PC-9 (cell line): ENCODE data around the gene KRT222. TPM values are rescaled to one million over a fixed set of nuclear protein-coding genes. Genes with fewer than 3 reads are reported as not detected.

Experiments used
- Bru-seq: library from RNA; stranded (reverse); fragments of 400-500 nt; gene quantifications from one replicate; lab custom pipeline; 2021; lab: Mats Ljungman, UMichigan
- BruChase-seq, 2 experiments: library from RNA; stranded (reverse); fragments of 400-500 nt; gene quantifications; one replicate each; lab custom pipeline; 2021; lab: Mats Ljungman, UMichigan
- BruUV-seq: library from RNA; stranded (reverse); fragments of 400-500 nt; replicated peaks from 2 replicates; lab custom pipeline; 2021; lab: Mats Ljungman, UMichigan
- CTCF ChIA-PET: fragments of 300-600 bp; sonication (Branson Sonifier 250); formaldehyde crosslinking; loops from one replicate; lab custom pipeline; 2022; ENCODE audit warnings: antibody characterized with exemption; lab: Charles Lee
- POLR2A ChIA-PET: fragments of 300-600 bp; sonication (Branson Sonifier 250); formaldehyde crosslinking; loops from one replicate; lab custom pipeline; 2022; ENCODE audit warnings: antibody characterized with exemption; ENCODE audit not compliant: unreplicated experiment; lab: Charles Lee
- DNase-seq, 2 experiments: peaks; one replicate each; pipeline versions ENCODE4 v3.0.0 to v3.0.0-alpha.2; 2015 to 2022; ENCODE audit warnings: mixed read lengths in 1 of 2
- H2AFZ ChIP-seq: fragments of 200-600 bp; sonication (generic); 2 replicates; pipeline ENCODE4 v1.8.1; 2017; ENCODE audit warnings: antibody characterized with exemption
- H3F3A ChIP-seq: fragments of 200-600 bp; sonication (generic); 2 replicates; pipeline ENCODE4 v1.8.1; 2017; ENCODE audit warnings: antibody characterized with exemption, mild to moderate bottlenecking, low read depth; ENCODE audit not compliant: insufficient read depth
- H3K27ac ChIP-seq: fragments of 200-600 bp; sonication (generic); 2 replicates; pipeline ENCODE4 v1.6.1; 2016; ENCODE audit warnings: mixed run types
- H3K27me3 ChIP-seq: fragments of 200-600 bp; sonication (generic); 2 replicates; pipeline ENCODE4 v1.6.1; 2016; ENCODE audit warnings: low read depth, mixed run types; ENCODE audit not compliant: insufficient read depth
- H3K36me3 ChIP-seq: fragments of 200-600 bp; sonication (generic); 2 replicates; pipeline ENCODE4 v1.6.1; 2016; ENCODE audit warnings: low read depth, mixed run types
- H3K4me1 ChIP-seq: fragments of 200-600 bp; sonication (generic); replicated peaks from 2 replicates; pipeline ENCODE4 v1.6.1; 2016; ENCODE audit warnings: mixed run types; ENCODE audit not compliant: insufficient read depth
- H3K4me2 ChIP-seq: fragments of 200-600 bp; sonication (generic); 2 replicates; pipeline ENCODE4 v1.6.1; 2017; ENCODE audit warnings: mixed run types
- H3K4me3 ChIP-seq: fragments of 200-600 bp; sonication (generic); 2 replicates; pipeline ENCODE4 v1.6.1; 2016; ENCODE audit warnings: mixed run types
- H3K79me2 ChIP-seq: fragments of 200-600 bp; sonication (generic); 2 replicates; pipeline ENCODE4 v1.6.1; 2017; ENCODE audit warnings: low read depth, mixed run types
- H3K9me2 ChIP-seq: fragments of 200-600 bp; sonication (generic); 2 replicates; pipeline ENCODE4 v1.8.1; 2017; ENCODE audit warnings: mild to moderate bottlenecking; ENCODE audit not compliant: insufficient read depth
- H3K9me3 ChIP-seq: fragments of 200-600 bp; sonication (generic); 2 replicates; pipeline ENCODE4 v1.8.1; 2016; ENCODE audit warnings: low read depth; ENCODE audit not compliant: insufficient read depth
- H4K20me1 ChIP-seq: fragments of 200-600 bp; sonication (generic); 2 replicates; pipeline ENCODE4 v1.8.1; 2017; ENCODE audit not compliant: insufficient read depth
- EZH2 ChIP-seq: fragments of 200-600 bp; sonication (generic); IDR thresholded peaks from 2 replicates; pipeline ENCODE4 v1.8.0; 2017; ENCODE audit warnings: antibody characterized with exemption, low read depth
- intact Hi-C: fragments of 100-400 bp; cut with micrococcal nuclease; formaldehyde crosslinking; loops from one replicate; pipeline ENCODE4 v1.10.0; 2022; ENCODE audit not compliant: unreplicated experiment
- long read RNA-seq: library from polyadenylated mRNA; stranded (forward); transcript quantifications from one replicate; pipeline ENCODE4 v2.0.0, GENCODE V29; 2022
- total RNA-seq: library from RNA; stranded (reverse); gene quantifications from 2 replicates; pipeline ENCODE4 v1.2.3, GENCODE V29; 2021
- TF ChIP-seq, protein P1 (sequence below): fragments of 200-600 bp; sonication (generic); conservative IDR thresholded peaks from 2 replicates; pipeline ENCODE4 v1.6.1; 2017; ENCODE audit warnings: mixed run types, antibody characterized with exemption, mild to moderate bottlenecking, moderate library complexity

The KRT222 gene
- not detected in 2 replicates for total RNA-seq
- not detected for Bru-seq, nascent RNA
- BruChase-seq, experiment 1, labeled RNA remaining after a 2-hour chase, result not detected
- not detected for BruChase-seq, experiment 2, labeled RNA remaining after a 6-hour chase
- long read RNA-seq, result 0 reads

DNA sequence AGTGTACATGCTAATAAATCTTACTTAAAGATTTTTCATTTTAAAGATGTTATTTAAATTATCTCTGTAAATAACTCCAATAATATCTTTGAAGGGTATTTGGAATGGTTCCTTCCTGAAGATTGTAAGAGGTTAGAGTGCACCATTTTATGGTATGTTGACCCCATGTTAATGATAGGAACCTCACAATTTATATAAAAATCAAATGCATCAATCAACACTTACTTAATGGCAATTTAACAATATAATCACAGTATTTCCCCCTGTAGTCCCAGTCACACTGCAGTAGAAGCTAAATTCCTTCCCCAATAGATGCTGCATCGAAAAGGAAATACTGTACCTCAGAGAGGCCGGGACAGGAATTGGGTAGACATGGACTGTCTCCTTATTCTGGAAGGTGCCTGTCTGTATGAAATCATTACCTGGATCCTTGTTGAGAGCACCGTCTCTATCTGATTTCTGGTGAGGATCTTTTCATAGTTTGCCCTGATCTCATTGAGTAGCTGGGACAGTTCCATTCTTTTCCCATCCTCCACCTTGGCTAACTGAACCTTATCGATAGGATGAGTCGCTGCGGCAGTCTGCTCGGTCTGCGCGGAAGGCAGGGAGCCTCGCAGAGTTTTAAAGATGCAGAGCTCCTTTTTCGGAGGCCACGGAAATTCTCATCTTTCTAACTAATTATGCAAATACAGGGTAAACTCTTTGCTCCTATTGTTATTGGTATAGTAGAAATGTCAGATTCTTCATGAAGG lies at the start of gene KRT222:
TSS of gene KRT222 (minus strand) at position 596 of the 752 bp plus-strand sequence. CDS start at position 518, 78 bp downstream.
- CTCF ChIA-PET, result no interaction called here
- H3F3A ChIP-seq, result no peaks in the 10 kb centered on the region
- H3K27ac ChIP-seq, result no peak within 1 kb of the TSS
- H3K9me3 ChIP-seq, result no peaks in the 10 kb centered on the region
- H3K27me3 ChIP-seq, result no peaks in the 10 kb centered on the region
- no peak for TF ChIP-seq EZH2
- TF ChIP-seq, protein P1, sequence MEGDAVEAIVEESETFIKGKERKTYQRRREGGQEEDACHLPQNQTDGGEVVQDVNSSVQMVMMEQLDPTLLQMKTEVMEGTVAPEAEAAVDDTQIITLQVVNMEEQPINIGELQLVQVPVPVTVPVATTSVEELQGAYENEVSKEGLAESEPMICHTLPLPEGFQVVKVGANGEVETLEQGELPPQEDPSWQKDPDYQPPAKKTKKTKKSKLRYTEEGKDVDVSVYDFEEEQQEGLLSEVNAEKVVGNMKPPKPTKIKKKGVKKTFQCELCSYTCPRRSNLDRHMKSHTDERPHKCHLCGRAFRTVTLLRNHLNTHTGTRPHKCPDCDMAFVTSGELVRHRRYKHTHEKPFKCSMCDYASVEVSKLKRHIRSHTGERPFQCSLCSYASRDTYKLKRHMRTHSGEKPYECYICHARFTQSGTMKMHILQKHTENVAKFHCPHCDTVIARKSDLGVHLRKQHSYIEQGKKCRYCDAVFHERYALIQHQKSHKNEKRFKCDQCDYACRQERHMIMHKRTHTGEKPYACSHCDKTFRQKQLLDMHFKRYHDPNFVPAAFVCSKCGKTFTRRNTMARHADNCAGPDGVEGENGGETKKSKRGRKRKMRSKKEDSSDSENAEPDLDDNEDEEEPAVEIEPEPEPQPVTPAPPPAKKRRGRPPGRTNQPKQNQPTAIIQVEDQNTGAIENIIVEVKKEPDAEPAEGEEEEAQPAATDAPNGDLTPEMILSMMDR, result no peak
- no peaks in the 10 kb centered on the region for H3K36me3 ChIP-seq
- no peaks in the 10 kb centered on the region for H3K4me1 ChIP-seq
- H3K4me2 ChIP-seq, result no peak within 1 kb of the TSS
- no peaks in the 10 kb centered on the region for H3K79me2 ChIP-seq
- H3K9me2 ChIP-seq, result no peaks in the 10 kb centered on the region
- H3K4me3 ChIP-seq, result no peak within 1 kb of the TSS
- POLR2A ChIA-PET, result interaction anchor here (0.7 kb wide), 1 partner anchor 40 kb away, joined by 6 read pairs; no protein-coding TSS in a partner anchor
- no peaks in the 10 kb centered on the region for H4K20me1 ChIP-seq
- DNase-seq, result no peak
- no peak within 1 kb of the TSS for H2AFZ ChIP-seq
- intact Hi-C loops, result no loop called here
- BruUV-seq, result no TSS peak

DNA sequence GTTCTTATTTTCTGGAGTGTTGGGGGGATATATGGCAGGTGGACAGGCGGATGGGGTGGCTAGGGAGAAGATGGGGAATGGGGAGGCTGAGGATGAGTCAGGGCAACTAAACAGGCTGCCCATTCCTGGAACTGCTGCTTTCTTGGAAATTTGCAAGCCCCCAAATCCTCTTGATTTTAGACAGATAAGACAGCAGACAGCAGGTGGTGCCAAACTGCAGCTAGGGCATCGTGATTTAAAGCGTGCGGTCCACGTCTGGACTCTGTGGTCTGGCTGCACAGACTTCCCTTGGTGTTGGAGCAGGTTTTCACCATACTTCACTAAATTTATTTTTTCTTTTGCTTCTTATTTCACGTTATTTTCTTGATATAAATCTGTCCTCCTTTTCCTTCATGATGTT lies 49.5 kb upstream of the KRT222 start:
- peaks cover 3% of the 10 kb centered on the region; the same call in 1 of the 2 replicates for H3K9me3 ChIP-seq
- intact Hi-C loops, result no loop called here
- no peaks in the 10 kb centered on the region for H3K4me1 ChIP-seq
- ChIA-PET CTCF (no interaction called here), POLR2A (no interaction called here)
- TF ChIP-seq EZH2, result no peak
- TF ChIP-seq, protein P1, result no peak
- no peak overlapping the region for H3K4me2 ChIP-seq
- no peak for DNase-seq
- H3K4me3 ChIP-seq, result no peak overlapping the region
- no peaks in the 10 kb centered on the region for H3K36me3 ChIP-seq
- no peaks in the 10 kb centered on the region for H3K27me3 ChIP-seq
- H4K20me1 ChIP-seq, result no peaks in the 10 kb centered on the region
- no peak overlapping the region for H3K27ac ChIP-seq
- H3F3A ChIP-seq, result no peaks in the 10 kb centered on the region
- no peaks in the 10 kb centered on the region for H3K79me2 ChIP-seq
- no TSS peak for BruUV-seq
- H2AFZ ChIP-seq, result no peak overlapping the region
- no peaks in the 10 kb centered on the region for H3K9me2 ChIP-seq

DNA sequence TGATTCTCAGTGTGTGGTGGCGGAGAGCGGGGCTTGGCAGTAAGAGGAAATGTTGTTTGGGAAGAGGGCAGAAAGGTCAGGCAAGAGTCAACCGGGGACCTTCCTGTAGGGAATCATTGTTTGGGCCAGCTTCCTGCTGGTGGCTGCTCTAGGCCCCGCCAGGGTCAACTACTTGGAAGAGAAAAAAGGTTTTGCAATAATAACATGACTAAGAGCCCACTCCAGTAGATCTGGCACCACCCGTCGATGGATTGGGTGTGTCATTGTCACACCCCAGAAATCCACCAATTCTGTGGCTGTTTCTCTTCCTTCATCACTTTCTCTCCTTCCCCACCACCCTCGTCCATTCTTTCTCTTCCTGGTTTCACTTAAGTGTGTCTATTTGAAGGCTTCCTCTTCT lies 42.8 kb upstream of the KRT222 start:
- TF ChIP-seq, protein P1, result no peak
- TF ChIP-seq EZH2, result no peak
- Histone ChIP-seq H3K9me3 (no peaks in the 10 kb centered on the region), H4K20me1 (no peaks in the 10 kb centered on the region), H3K27me3 (no peaks in the 10 kb centered on the region), H3K4me1 (peaks cover 37% of the 10 kb centered on the region), H2AFZ (peak overlapping the region; percentile 66), H3F3A (peaks cover 13% of the 10 kb centered on the region), H3K4me3 (no peak overlapping the region), H3K79me2 (no peaks in the 10 kb centered on the region), H3K4me2 (peak overlapping the region; percentile 13), H3K9me2 (no peaks in the 10 kb centered on the region), H3K27ac (peak overlapping the region; percentile 53), H3K36me3 (no peaks in the 10 kb centered on the region)
- BruUV-seq, result no TSS peak
- DNase-seq, result peak; percentile 57 to 69
- intact Hi-C loops, result loop anchor here (5.0 kb wide), 1 partner anchor 60 kb away; the partner anchor contains the start of gene SMARCE1
- POLR2A ChIA-PET, result no interaction called here
- CTCF ChIA-PET, result no interaction called here
